Choroid plexus epithelial cell (primary cell): ENCODE results near the gene MPV17L2.

ENCODE experiments used
- DNase-seq: peaks from one replicate; pipeline ENCODE4 v3.0.0-alpha.2; 2010; ENCODE audit warnings: low read depth
- H3K4me3 ChIP-seq: 2 replicates; pipeline ENCODE4 v1.5.1; 2011; ENCODE audit warnings: low read depth, mild to moderate bottlenecking, control low read depth, low read length, moderate library complexity
- TF ChIP-seq, protein P1 (sequence below): conservative IDR thresholded peaks from 2 replicates; pipeline ENCODE4 v1.5.1; 2011; ENCODE audit warnings: low read depth, mild to moderate bottlenecking, control low read depth, inconsistent platforms, low read length, moderate library complexity

The MPV17L2 gene

DNA sequence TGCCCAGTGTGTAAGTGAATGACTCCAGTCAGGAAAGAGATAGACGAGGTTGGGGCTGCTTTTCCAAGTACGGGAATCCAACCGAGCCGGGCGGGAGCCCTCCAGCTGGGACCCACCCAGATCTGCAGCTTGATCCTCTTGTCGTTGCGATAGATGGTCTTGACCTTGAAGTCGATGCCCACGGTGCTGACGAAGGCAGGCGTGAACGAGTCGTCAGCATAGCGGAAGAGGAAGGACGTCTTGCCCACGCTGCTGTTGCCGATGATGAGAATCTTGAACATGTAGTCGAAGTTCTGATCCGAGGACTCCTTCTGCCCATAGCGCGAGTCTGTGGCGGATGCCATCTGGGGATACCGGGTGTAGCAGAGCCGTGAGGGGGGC lies 9.4 kb downstream of the MPV17L2 start:
- TF ChIP-seq, protein P1, sequence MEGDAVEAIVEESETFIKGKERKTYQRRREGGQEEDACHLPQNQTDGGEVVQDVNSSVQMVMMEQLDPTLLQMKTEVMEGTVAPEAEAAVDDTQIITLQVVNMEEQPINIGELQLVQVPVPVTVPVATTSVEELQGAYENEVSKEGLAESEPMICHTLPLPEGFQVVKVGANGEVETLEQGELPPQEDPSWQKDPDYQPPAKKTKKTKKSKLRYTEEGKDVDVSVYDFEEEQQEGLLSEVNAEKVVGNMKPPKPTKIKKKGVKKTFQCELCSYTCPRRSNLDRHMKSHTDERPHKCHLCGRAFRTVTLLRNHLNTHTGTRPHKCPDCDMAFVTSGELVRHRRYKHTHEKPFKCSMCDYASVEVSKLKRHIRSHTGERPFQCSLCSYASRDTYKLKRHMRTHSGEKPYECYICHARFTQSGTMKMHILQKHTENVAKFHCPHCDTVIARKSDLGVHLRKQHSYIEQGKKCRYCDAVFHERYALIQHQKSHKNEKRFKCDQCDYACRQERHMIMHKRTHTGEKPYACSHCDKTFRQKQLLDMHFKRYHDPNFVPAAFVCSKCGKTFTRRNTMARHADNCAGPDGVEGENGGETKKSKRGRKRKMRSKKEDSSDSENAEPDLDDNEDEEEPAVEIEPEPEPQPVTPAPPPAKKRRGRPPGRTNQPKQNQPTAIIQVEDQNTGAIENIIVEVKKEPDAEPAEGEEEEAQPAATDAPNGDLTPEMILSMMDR, result no peak
- no peak for DNase-seq
- H3K4me3 ChIP-seq, result no peak overlapping the region

DNA sequence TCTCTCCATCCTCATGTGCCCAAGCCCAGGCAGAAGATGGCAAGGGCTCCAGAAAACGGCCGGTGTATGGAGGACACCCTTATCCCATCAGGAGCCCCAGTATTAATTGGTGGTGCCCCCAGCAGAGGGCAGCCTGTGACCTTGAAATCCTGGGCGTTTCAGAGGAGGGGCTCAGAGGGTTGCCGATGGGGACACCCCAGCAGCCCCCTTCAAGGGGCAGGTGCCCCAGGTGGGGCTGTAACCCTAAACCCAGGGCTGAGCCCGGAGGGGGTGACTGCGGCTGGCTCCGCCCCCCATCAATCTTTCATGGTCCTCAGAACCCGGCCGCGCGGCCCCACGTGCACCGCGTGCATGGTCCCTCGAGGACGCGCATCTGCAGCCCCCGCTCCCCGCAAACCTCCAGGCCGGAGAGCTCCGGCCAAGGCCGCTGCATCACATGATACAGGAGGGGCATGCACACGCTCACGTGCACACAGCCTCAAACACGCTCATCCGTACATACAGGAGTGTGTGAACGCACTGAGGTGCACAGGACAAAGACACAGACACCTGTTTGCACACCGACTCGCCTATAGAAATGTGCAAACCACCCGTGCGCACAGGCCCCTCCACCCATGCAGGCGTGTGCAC lies 9.9 kb downstream of the MPV17L2 start:
- no peak for DNase-seq

DNA sequence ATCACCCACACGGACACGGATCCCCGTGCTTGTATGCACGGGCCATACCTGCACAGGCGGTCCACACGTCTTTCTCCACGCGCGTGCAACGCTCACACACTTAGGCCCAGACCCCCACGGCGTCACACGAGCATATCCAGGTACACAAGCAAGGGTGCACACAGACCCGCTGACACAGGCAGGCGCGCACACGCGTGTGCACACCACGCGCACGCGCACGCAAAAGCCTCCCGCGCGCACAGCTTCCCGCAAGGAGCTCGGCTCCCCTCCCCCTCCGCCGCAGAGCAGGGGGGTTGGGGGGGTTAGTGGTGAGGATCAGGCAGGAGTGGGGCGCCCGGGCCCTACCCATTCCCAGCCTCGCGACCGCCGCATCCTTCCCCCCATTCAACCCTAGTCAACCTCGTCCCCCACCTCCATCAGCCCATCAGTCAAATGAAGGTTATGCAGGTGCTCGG lies 10.4 kb downstream of the MPV17L2 start:
- peak overlapping the region; percentile 84 for H3K4me3 ChIP-seq
- TF ChIP-seq, protein P1, result no peak
- no peak for DNase-seq

More for the DNA sequence above, 9.9 kb downstream of the MPV17L2 start:
- TF ChIP-seq, protein P1, result peak; percentile 50
- H3K4me3 ChIP-seq, result peak overlapping the region; percentile 84

DNA sequence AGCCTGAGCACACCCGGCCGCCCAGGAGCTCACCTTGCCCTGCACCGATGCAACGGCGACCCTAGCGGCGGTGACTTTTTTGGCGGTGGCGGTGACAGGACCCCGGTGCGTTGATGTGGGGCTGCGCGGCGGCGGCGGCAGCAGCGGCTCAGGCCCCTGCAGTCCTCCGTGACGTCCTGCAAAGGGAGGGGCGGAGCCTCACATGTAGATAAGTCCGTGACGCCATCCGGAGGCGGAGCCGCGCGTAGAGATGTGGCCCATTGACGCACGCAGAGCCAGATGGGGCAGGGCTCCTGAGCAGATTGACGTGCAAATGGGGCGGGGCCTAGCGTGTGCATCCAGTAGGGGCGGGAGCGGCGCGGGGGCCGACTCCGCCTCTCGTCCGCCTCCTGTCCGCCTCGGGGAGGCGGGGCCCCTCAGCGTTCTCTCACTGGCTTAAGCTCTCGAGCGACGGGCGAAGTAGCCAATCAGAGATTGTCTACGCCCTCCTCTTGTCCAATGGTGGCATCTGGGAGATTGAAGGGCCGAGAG lies 10.9 kb downstream of the MPV17L2 start, which contains the start of gene RAB3A:
Gene RAB3A, minus strand, starts transcription at position 180 of the 531 bp plus-strand sequence. CDS start 1,302 bp downstream, outside the sequence.
- peak within 1 kb of the TSS; percentile 84 for H3K4me3 ChIP-seq
- DNase-seq, result peak; percentile 100
- TF ChIP-seq, protein P1, result no peak

DNA sequence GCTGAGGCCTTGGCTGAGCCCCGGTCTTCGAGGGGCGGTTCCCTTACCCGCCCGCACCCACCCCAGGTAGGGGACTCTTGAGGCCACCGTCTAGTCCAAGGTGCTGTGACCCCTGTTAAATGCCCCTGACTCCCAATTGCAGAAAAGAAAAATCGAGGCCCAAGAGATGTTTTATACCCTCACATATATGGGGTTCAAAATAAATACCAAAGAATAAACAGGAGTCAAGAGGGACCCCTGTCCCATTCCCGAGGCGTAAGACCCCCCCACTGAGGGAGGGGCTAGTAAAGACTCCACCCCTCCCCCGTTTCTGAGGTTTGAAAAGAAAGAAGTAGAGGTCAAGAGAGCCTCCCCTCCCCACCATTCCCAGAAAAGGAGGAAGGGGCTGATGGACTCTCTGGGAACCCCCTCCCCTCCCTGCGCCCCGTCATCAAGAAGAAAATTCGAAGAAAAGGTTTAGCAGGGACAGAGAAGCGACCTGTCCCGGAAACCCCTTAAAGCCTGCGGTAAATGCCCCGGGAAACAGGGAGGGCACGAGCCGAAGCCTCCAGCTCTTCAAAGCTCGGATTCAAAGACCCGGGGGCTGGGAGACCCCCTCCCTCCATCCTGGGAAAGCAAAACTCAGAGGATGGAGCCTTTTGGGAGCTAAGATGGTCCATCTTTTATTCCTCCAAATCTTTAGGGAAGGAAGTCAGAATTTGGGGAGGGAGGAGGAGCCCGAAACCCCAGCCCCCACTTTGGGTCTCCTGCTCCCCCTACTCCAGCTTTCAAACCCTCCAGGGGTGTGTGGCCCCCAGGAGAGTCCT lies 11.6 kb downstream of the MPV17L2 start:
- peak overlapping the region; percentile 68 for H3K4me3 ChIP-seq
- TF ChIP-seq, protein P1, result no peak
- no peak for DNase-seq

DNA sequence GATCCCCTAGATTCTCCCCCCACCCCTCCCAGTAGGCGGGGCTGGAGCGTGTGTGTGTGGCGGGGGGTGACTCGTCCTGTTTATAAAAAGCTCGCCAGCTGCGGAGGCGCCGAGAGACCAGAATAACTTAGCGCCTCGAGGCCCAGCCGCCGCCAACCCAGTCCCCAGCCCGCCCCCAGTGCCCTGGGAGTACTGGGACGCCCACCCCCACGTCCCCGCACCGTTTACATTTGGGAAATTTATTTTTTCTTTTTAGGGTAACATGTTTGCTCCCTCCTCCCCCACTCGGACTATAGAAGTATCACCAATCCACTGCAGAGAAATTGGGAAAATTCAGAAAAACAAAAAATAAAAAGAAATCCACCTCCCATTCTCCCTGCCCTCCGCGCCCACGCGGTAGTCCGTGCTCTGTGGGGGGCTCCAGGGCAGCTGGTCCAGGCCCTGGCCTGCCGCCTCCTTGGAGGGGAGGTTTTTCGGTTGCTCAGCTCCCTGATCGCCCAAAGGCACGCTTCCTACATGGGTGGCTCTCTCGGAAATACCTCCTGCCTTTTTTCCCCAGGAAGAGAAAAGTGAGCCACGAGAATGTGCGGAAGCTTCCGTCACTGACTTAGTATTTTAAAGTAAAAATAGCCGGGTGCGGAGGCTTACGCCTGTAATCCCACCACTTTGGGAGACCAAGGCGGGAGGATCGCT lies 12.3 kb downstream of the MPV17L2 start:
- TF ChIP-seq, protein P1, result no peak
- H3K4me3 ChIP-seq, result peak overlapping the region; percentile 68
- DNase-seq, result peak; percentile 75
